Measurements from ENCODE around the gene ASPHD1. TPM values are rescaled to one million over a fixed set of nuclear protein-coding genes. Genes with fewer than 3 reads are reported as not detected.

Gene ASPHD1
- total RNA-seq, 4 donors from 2014 or later = 0.33 TPM; not detected in 3

DNA sequence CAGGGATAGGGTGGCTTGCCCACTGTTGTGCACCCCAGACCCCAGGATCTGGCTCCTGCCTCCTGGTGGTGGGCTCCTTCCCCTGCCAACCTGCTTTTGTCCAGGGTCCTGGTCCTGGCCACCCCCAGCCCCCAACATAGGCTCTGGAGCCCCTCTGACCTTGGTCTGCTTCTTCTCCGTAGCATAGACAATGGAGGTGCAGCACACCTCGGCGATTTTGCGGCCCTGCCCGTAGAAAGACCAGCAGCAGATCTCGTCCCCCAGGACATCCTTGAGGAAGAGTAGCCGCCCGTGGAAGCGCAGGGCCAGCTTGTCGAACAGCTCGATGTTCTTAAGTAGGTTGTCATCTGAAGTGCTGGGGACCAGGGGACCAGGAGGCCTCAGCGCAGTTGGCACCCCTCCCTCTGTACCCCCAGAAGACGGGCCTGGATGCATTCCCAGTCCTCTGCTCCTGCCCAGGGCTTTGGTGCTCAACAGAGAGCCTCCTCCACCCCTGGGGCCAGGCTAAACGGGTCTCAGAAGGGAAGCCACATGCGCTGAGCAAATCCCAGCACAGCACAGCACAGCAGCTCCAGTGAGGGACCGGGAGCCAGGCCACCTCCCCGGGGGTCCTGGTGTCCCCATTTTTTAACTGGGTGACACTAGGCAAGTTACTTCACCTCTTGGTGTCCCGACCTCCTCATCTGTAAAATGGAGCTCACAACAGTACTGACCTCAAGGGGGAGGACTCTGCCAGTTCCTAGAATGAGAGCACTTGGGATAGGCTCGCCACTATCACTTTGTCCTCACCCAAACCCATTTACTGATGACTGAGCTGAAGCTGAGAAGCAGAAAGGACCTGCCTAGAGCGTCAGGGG is 10.8 kb downstream of the ASPHD1 start:
- TF ChIP-seq POLR2A (IDR thresholded peaks at IDR 0.05; ENCODE audit: low read depth) = no peak
- TF ChIP-seq, protein P1, sequence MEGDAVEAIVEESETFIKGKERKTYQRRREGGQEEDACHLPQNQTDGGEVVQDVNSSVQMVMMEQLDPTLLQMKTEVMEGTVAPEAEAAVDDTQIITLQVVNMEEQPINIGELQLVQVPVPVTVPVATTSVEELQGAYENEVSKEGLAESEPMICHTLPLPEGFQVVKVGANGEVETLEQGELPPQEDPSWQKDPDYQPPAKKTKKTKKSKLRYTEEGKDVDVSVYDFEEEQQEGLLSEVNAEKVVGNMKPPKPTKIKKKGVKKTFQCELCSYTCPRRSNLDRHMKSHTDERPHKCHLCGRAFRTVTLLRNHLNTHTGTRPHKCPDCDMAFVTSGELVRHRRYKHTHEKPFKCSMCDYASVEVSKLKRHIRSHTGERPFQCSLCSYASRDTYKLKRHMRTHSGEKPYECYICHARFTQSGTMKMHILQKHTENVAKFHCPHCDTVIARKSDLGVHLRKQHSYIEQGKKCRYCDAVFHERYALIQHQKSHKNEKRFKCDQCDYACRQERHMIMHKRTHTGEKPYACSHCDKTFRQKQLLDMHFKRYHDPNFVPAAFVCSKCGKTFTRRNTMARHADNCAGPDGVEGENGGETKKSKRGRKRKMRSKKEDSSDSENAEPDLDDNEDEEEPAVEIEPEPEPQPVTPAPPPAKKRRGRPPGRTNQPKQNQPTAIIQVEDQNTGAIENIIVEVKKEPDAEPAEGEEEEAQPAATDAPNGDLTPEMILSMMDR (IDR thresholded peaks at IDR 0.05) = no peak
- no peak for TF ChIP-seq EP300 (IDR thresholded peaks at IDR 0.05)
- TF ChIP-seq POLR2AphosphoS5 (IDR thresholded peaks at IDR 0.05) = no peak
- Histone ChIP-seq H3K4me1 (no peaks in the 10 kb centered on the region), H3K36me3 (peaks cover 0 to 29% (median 17%) of the 10 kb centered on the region in 4 donors), H3K4me3 (no peak overlapping the region), H3K27me3 (no peaks in the 10 kb centered on the region), H3K27ac (replicated peaks in 1 of 4) (no peak overlapping the region), H3K9me3 (no peaks in the 10 kb centered on the region)
- intact Hi-C loops (cut with DNase I) = no loop called here
- no peak for DNase-seq (ENCODE audit: extremely low spot score)
- 80% methylated on average over 15 of the region's 20 CpGs for WGBS

DNA sequence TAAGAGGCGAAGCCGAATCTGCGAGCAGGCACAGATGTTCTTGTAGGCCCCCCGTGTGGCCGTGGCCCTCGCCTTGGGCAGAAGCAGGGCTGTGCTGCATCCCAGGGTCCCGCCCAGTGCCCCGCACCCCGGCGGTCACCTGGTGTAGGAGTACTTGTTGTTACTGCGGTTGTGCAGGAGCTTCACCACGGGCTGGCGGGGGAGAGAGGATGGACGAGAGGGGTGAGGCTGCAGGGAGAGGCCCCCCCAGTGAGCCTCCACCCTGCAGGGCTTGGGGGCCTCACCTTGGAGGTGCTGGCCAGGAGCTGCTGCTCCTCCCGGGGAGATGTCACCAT is 11.4 kb downstream of the ASPHD1 start:
- no peak for TF ChIP-seq EP300 (IDR thresholded peaks at IDR 0.05)
- TF ChIP-seq, protein P1 (IDR thresholded peaks at IDR 0.05) = no peak
- TF ChIP-seq POLR2AphosphoS5 (IDR thresholded peaks at IDR 0.05) = no peak
- TF ChIP-seq POLR2A (IDR thresholded peaks at IDR 0.05; ENCODE audit: low read depth) = no peak
- Histone ChIP-seq H3K27ac (replicated peaks in 1 of 4) (no peak overlapping the region), H3K4me3 (no peak overlapping the region), H3K9me3 (no peaks in the 10 kb centered on the region), H3K4me1 (no peaks in the 10 kb centered on the region), H3K27me3 (no peaks in the 10 kb centered on the region), H3K36me3 (peaks cover 0 to 31% (median 17%) of the 10 kb centered on the region in 4 donors)
- no peak for DNase-seq (ENCODE audit: extremely low spot score)
- WGBS = 87% methylated on average over 15 of the region's 15 CpGs
- intact Hi-C loops (cut with DNase I) = no loop called here

DNA sequence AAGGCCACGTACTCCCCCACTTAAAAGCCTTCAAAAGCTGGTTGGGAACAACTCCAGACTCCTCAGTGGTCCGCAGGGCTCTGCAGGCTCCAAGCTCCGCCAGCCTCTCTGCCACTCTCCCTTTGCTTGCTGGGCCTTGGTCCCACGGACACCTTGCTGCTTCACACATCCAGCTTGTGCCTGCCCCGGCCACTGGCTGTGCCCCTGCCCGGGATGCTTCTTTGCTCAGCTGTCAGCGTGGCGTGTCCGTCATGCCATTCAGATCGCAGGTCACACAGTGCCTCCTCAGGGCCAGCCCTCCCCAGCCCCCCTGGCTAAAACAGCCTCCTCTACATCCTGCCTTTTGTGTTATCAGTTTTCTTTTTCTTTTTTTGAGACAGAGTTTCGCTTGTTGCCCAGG is 11.8 kb downstream of the ASPHD1 start:
- Histone ChIP-seq H3K27me3 (no peaks in the 10 kb centered on the region), H3K4me3 (no peak overlapping the region), H3K36me3 (peaks cover 0 to 34% (median 15%) of the 10 kb centered on the region in 4 donors), H3K4me1 (no peaks in the 10 kb centered on the region), H3K27ac (replicated peaks in 1 of 4) (no peak overlapping the region), H3K9me3 (no peaks in the 10 kb centered on the region)
- no peak for TF ChIP-seq POLR2AphosphoS5 (IDR thresholded peaks at IDR 0.05)
- intact Hi-C loops (cut with DNase I) = no loop called here
- DNase-seq (ENCODE audit: extremely low spot score) = no peak
- 68% methylated on average over 9 of the region's 11 CpGs for WGBS

DNA sequence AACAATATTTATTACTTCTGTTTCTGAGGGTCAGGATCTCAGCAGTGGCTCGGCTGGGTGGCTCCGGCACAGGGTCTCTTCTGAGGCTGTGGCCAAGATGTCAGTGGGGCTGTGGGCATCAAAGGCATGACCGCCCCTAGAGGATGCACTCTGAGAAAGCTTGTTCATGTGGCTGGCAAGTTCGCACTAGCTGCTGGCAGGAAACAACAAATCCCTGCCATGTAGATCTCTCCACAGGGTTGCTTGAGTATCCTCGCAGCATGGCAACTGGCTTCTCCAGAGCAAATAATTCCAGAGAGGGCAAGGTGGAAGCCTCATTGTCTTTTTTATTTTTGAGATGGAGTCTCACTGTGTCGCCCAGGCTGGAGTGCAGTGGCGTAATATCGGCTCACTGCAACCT is 13.2 kb downstream of the ASPHD1 start:
- Histone ChIP-seq H3K9me3 (no peaks in the 10 kb centered on the region), H3K4me3 (no peak overlapping the region), H3K4me1 (no peaks in the 10 kb centered on the region), H3K36me3 (peaks cover 3 to 42% (median 23%) of the 10 kb centered on the region in 4 donors), H3K27me3 (no peaks in the 10 kb centered on the region), H3K27ac (replicated peaks in 1 of 4) (no peak overlapping the region)
- WGBS = 100% methylated on average over 8 of the region's 8 CpGs
- DNase-seq (ENCODE audit: extremely low spot score) = no peak
- intact Hi-C loops (cut with DNase I) = no loop called here
- TF ChIP-seq EP300 (IDR thresholded peaks at IDR 0.05) (no peak), POLR2AphosphoS5 (IDR thresholded peaks at IDR 0.05) (no peak), POLR2A (IDR thresholded peaks at IDR 0.05; ENCODE audit: low read depth) (no peak)
- TF ChIP-seq, protein P1 (IDR thresholded peaks at IDR 0.05) = no peak

GRCh38 chr16:29915590-29916247 is 15.4 kb downstream of the ASPHD1 start:
- Histone ChIP-seq H3K36me3 (peaks cover 10 to 63% (median 42%) of the 10 kb centered on the region in 4 donors), H3K4me3 (no peak overlapping the region), H3K27ac (replicated peaks in 1 of 4) (no peak overlapping the region), H3K9me3 (no peaks in the 10 kb centered on the region), H3K4me1 (no peaks in the 10 kb centered on the region), H3K27me3 (no peaks in the 10 kb centered on the region)
- intact Hi-C loops (cut with DNase I) = no loop called here
- TF ChIP-seq POLR2AphosphoS5 (IDR thresholded peaks at IDR 0.05) = no peak
- no peak for TF ChIP-seq EP300 (IDR thresholded peaks at IDR 0.05)
- no peak for TF ChIP-seq POLR2A (IDR thresholded peaks at IDR 0.05; ENCODE audit: low read depth)
- TF ChIP-seq, protein P1 (IDR thresholded peaks at IDR 0.05) = no peak
- 84% methylated on average over 6 of the region's 6 CpGs for WGBS
- no peak for DNase-seq (ENCODE audit: extremely low spot score)
